ENCODE results near the gene MYOZ3. TPM values are rescaled to one million over a fixed set of nuclear protein-coding genes. Genes with fewer than 3 reads are reported as not detected.
A peak's percentile ranks its signal among the peaks of the same experiment; 100 is the strongest.

The MYOZ3 gene
- total and polyA plus RNA-seq, 4 donors: 0.03 to 0.09 (median 0.04) TPM; not detected in 1

DNA sequence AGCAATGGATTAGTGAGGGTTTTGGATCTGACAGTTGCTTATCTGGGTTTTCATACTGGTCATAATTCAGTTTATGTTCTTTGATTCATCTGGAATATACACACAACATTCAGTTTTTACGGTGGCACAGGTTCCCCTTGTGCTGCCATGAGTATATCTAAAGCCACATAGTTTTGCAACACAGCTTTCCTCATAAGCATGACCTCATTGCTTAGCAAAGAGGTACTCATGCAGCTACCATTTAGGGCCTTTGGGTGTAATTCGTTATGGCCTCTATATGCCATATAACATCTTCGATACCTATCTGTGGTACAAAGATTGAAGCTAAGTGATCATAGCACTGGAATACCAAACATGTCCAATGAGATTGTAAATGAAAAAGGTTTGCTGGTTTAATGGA, 42.7 kb downstream of the MYOZ3 start:
- Histone ChIP-seq H3K27ac (ENCODE audit: low read depth in 1 of 2, low read length in 2 of 2) (no peak overlapping the region), H3K36me3 (ENCODE audit: control insufficient read depth in 4 of 4, insufficient read depth in 3 of 4, low read depth in 1 of 4, low read length in 3 of 4) (peaks cover 0 to 9% (median 4%) of the 10 kb centered on the region in 4 donors), H3K9me3 (ENCODE audit: control insufficient read depth in 4 of 4, low read length in 3 of 4) (no peaks in the 10 kb centered on the region), H3K9ac (ENCODE audit: low read depth in 1 of 2, low read length in 2 of 2) (no peak overlapping the region), H3K4me3 (ENCODE audit: low read depth in 1 of 3, low read length in 3 of 3) (no peak overlapping the region), H3K4me1 (ENCODE audit: control insufficient read depth in 4 of 4, insufficient read depth in 4 of 4, low read length in 3 of 4) (peaks cover 0 to 18% (median 13%) of the 10 kb centered on the region in 4 donors), H3K27me3 (ENCODE audit: control insufficient read depth in 4 of 4, insufficient read depth in 4 of 4, low read length in 3 of 4) (no peaks in the 10 kb centered on the region)
- no peak for DNase-seq (ENCODE audit: low spot score)
- TF ChIP-seq, protein P1, sequence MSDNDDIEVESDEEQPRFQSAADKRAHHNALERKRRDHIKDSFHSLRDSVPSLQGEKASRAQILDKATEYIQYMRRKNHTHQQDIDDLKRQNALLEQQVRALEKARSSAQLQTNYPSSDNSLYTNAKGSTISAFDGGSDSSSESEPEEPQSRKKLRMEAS (IDR thresholded peaks at IDR 0.05): no peak
- TF ChIP-seq GABPA (IDR thresholded peaks at IDR 0.05 in 1 of 2, conservative IDR thresholded peaks at IDR 0.05 in 1 of 2) (no peak), RAD21 (IDR thresholded peaks at IDR 0.05) (no peak), NR2F2 (IDR thresholded peaks at IDR 0.05) (no peak), JUND (IDR thresholded peaks at IDR 0.05) (no peak), TAF1 (conservative IDR thresholded peaks at IDR 0.05) (no peak), RXRA (IDR thresholded peaks at IDR 0.05) (no peak), HNF4G (IDR thresholded peaks at IDR 0.05) (no peak), FOXA2 (IDR thresholded peaks at IDR 0.05) (no peak), HNF4A (conservative IDR thresholded peaks at IDR 0.05) (no peak), EGR1 (IDR thresholded peaks at IDR 0.05; ENCODE audit: low read depth in 2 of 2) (no peak)
- TF ChIP-seq, protein P2, sequence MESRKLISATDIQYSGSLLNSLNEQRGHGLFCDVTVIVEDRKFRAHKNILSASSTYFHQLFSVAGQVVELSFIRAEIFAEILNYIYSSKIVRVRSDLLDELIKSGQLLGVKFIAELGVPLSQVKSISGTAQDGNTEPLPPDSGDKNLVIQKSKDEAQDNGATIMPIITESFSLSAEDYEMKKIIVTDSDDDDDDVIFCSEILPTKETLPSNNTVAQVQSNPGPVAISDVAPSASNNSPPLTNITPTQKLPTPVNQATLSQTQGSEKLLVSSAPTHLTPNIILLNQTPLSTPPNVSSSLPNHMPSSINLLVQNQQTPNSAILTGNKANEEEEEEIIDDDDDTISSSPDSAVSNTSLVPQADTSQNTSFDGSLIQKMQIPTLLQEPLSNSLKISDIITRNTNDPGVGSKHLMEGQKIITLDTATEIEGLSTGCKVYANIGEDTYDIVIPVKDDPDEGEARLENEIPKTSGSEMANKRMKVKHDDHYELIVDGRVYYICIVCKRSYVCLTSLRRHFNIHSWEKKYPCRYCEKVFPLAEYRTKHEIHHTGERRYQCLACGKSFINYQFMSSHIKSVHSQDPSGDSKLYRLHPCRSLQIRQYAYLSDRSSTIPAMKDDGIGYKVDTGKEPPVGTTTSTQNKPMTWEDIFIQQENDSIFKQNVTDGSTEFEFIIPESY (IDR thresholded peaks at IDR 0.05): no peak
- 80% methylated on average over 3 of the region's 3 CpGs for WGBS

DNA sequence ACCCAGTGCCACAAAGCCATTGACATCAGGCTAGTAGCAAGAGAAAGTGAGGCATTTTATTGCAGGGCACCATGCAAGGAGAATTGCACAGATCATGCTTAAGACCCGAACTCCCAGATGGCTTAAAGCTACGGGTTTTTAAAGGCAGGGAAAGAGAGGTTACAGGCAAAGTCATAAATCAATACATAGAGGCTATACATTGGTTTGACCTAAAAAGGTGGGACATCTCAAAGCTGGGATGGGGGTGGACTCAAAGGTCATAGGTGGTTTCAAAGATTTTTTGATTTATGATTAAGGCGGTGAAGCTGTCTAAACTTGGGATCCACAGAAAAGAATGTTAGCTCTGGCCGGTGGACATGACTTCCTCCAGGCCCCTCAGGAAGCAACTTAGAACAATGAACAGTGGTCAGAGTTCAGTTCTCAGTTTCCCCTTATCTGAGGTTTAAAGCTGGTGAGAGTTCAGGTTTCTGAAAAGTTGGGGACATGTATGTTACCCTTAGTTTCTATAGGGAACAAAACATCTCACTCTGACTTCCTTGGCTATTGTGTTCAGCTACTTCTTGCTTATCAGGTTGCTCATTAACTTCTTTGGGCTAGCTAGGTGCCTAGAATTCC, 45.8 kb downstream of the MYOZ3 start:
- no peaks in the 10 kb centered on the region for H3K27me3 ChIP-seq (ENCODE audit: control insufficient read depth in 4 of 4, insufficient read depth in 4 of 4, low read length in 3 of 4)
- no peak for DNase-seq (ENCODE audit: low spot score)
- peaks cover 4 to 38% (median 24%) of the 10 kb centered on the region in 4 donors for H3K36me3 ChIP-seq (ENCODE audit: control insufficient read depth in 4 of 4, insufficient read depth in 3 of 4, low read depth in 1 of 4, low read length in 3 of 4)
- 83% methylated on average over 4 of the region's 4 CpGs for WGBS
- TF ChIP-seq FOXA1 (IDR thresholded peaks at IDR 0.05) (no peak), EGR1 (IDR thresholded peaks at IDR 0.05; ENCODE audit: low read depth in 2 of 2) (no peak)
- TF ChIP-seq, protein P2 (IDR thresholded peaks at IDR 0.05): no peak
- H3K4me1 ChIP-seq (ENCODE audit: control insufficient read depth in 4 of 4, insufficient read depth in 4 of 4, low read length in 3 of 4): no peaks in the 10 kb centered on the region
- H3K9me3 ChIP-seq (ENCODE audit: control insufficient read depth in 4 of 4, low read length in 3 of 4): no peaks in the 10 kb centered on the region
- no peak overlapping the region for H3K27ac ChIP-seq (ENCODE audit: low read depth in 1 of 2, low read length in 2 of 2)
- H3K4me3 ChIP-seq (ENCODE audit: low read depth in 1 of 3, low read length in 3 of 3): no peak overlapping the region
- H3K9ac ChIP-seq (ENCODE audit: low read depth in 1 of 2, low read length in 2 of 2): no peak overlapping the region

DNA sequence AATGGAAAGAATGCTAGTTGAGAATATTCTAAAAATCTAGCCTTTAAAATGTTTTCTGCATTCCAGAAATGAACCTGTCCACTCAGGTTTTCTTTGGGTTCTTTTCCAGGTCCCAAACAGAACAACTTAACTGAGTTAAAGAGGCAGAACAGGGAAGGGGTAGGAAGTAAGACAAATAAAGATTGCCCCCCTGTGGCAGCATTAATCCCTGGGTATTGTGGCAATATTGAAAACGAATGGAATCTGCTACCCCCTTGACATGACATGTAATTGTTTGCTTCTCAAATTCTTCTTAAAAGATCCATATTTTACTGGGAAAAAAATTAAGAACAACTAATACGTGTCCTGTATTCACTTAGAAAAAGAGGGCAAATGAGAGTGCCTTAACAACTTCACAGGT, 49.1 kb downstream of the MYOZ3 start:
- WGBS: 59% methylated on average over 2 of the region's 2 CpGs
- Histone ChIP-seq H3K36me3 (ENCODE audit: control insufficient read depth in 4 of 4, insufficient read depth in 3 of 4, low read depth in 1 of 4, low read length in 3 of 4) (peaks cover 5 to 65% (median 40%) of the 10 kb centered on the region in 4 donors), H3K9me3 (ENCODE audit: control insufficient read depth in 4 of 4, low read length in 3 of 4) (no peaks in the 10 kb centered on the region), H3K27me3 (ENCODE audit: control insufficient read depth in 4 of 4, insufficient read depth in 4 of 4, low read length in 3 of 4) (no peaks in the 10 kb centered on the region), H3K27ac (ENCODE audit: low read depth in 1 of 2, low read length in 2 of 2) (no peak overlapping the region), H3K9ac (ENCODE audit: low read depth in 1 of 2, low read length in 2 of 2) (no peak overlapping the region), H3K4me3 (ENCODE audit: low read depth in 1 of 3, low read length in 3 of 3) (no peak overlapping the region), H3K4me1 (ENCODE audit: control insufficient read depth in 4 of 4, insufficient read depth in 4 of 4, low read length in 3 of 4) (no peaks in the 10 kb centered on the region)
- DNase-seq (ENCODE audit: low spot score): no peak
- TF ChIP-seq RAD21 (IDR thresholded peaks at IDR 0.05) (peak; percentile 52 to 62), ATF3 (IDR thresholded peaks at IDR 0.05) (no peak), FOXA2 (IDR thresholded peaks at IDR 0.05) (no peak)

Measured in liver (tissue), 9 donors.